ENCODE data around the gene GABPB1. TPM values are rescaled to one million over a fixed set of nuclear protein-coding genes. Genes with fewer than 3 reads are reported as not detected.

GABPB1 gene
- polyA plus RNA-seq, 1 donor (not counting 4 experiments of a cell fraction or from before 2014, with no cell fraction given) = 23.3 TPM

- Histone ChIP-seq H3K4me2 (ENCODE audit: control insufficient read depth, extremely low read depth, insufficient read depth, low read depth, low read length) (no peak overlapping the region), H3K79me2 (ENCODE audit: control insufficient read depth, insufficient read depth, low read length) (no peaks in the 10 kb centered on the region), H3K27ac (ENCODE audit: control insufficient read depth, insufficient read depth, low read length) (no peak overlapping the region), H3K4me3 (ENCODE audit: control insufficient read depth in 2 of 3, extremely low read depth in 1 of 3, insufficient read depth in 2 of 3, low read depth in 1 of 3, low read length in 3 of 3) (no peak overlapping the region), H4K20me1 (ENCODE audit: control insufficient read depth, extremely low read depth, insufficient read depth, low read length) (no peaks in the 10 kb centered on the region), H3K9me3 (ENCODE audit: control insufficient read depth, low read depth, low read length) (no peaks in the 10 kb centered on the region), H2AFZ (ENCODE audit: control insufficient read depth, low read length) (no peak overlapping the region), H3K36me3 (ENCODE audit: control insufficient read depth in 2 of 2, extremely low read depth in 1 of 2, insufficient read depth in 2 of 2, low read length in 2 of 2) (no peaks in the 10 kb centered on the region), H3K27me3 (ENCODE audit: control insufficient read depth, extremely low read depth, insufficient read depth, low read length) (no peaks in the 10 kb centered on the region), H3K9me1 (ENCODE audit: control insufficient read depth, extremely low read depth, insufficient read depth, low read length) (no peaks in the 10 kb centered on the region), H3K9ac (ENCODE audit: control insufficient read depth, extremely low read depth, insufficient read depth, low read length) (no peak overlapping the region), H3K4me1 (ENCODE audit: control insufficient read depth, extremely low read depth, insufficient read depth, low read length) (peaks cover under 1% of the 10 kb centered on the region)
- no peak for DNase-seq (ENCODE audit: low read depth, low spot score)
- dilution Hi-C loops (cut with MboI; ENCODE audit: extremely low pct_ligation_motif_present, low sequenced_read_pairs) = no loop called here
- no peak for FAIRE-seq
- TF ChIP-seq EZH2 (IDR thresholded peaks at IDR 0.05; ENCODE audit: low read length) = no peak
These were observed 118.6 kb downstream of the GABPB1 start for GRCh38 chr15:50236433-50236832.

- FAIRE-seq = no peak
- dilution Hi-C loops (cut with MboI; ENCODE audit: extremely low pct_ligation_motif_present, low sequenced_read_pairs) = no loop called here
- no peak overlapping the region for H3K4me2 ChIP-seq (ENCODE audit: control insufficient read depth, extremely low read depth, insufficient read depth, low read depth, low read length)
- H3K9me3 ChIP-seq (ENCODE audit: control insufficient read depth, low read depth, low read length) = no peaks in the 10 kb centered on the region
- H2AFZ ChIP-seq (ENCODE audit: control insufficient read depth, low read length) = no peak overlapping the region
- H3K4me1 ChIP-seq (ENCODE audit: control insufficient read depth, extremely low read depth, insufficient read depth, low read length) = no peaks in the 10 kb centered on the region
- DNase-seq (ENCODE audit: low read depth, low spot score) = no peak
- H3K27ac ChIP-seq (ENCODE audit: control insufficient read depth, insufficient read depth, low read length) = no peak overlapping the region
- H3K27me3 ChIP-seq (ENCODE audit: control insufficient read depth, extremely low read depth, insufficient read depth, low read length) = no peaks in the 10 kb centered on the region
- no peaks in the 10 kb centered on the region for H4K20me1 ChIP-seq (ENCODE audit: control insufficient read depth, extremely low read depth, insufficient read depth, low read length)
- no peak overlapping the region for H3K4me3 ChIP-seq (ENCODE audit: control insufficient read depth in 2 of 3, extremely low read depth in 1 of 3, insufficient read depth in 2 of 3, low read depth in 1 of 3, low read length in 3 of 3)
- H3K9ac ChIP-seq (ENCODE audit: control insufficient read depth, extremely low read depth, insufficient read depth, low read length) = no peak overlapping the region
- H3K9me1 ChIP-seq (ENCODE audit: control insufficient read depth, extremely low read depth, insufficient read depth, low read length) = no peaks in the 10 kb centered on the region
- no peaks in the 10 kb centered on the region for H3K36me3 ChIP-seq (ENCODE audit: control insufficient read depth in 2 of 2, extremely low read depth in 1 of 2, insufficient read depth in 2 of 2, low read length in 2 of 2)
- H3K79me2 ChIP-seq (ENCODE audit: control insufficient read depth, insufficient read depth, low read length) = no peaks in the 10 kb centered on the region
- TF ChIP-seq, protein P1, sequence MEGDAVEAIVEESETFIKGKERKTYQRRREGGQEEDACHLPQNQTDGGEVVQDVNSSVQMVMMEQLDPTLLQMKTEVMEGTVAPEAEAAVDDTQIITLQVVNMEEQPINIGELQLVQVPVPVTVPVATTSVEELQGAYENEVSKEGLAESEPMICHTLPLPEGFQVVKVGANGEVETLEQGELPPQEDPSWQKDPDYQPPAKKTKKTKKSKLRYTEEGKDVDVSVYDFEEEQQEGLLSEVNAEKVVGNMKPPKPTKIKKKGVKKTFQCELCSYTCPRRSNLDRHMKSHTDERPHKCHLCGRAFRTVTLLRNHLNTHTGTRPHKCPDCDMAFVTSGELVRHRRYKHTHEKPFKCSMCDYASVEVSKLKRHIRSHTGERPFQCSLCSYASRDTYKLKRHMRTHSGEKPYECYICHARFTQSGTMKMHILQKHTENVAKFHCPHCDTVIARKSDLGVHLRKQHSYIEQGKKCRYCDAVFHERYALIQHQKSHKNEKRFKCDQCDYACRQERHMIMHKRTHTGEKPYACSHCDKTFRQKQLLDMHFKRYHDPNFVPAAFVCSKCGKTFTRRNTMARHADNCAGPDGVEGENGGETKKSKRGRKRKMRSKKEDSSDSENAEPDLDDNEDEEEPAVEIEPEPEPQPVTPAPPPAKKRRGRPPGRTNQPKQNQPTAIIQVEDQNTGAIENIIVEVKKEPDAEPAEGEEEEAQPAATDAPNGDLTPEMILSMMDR (optimal IDR thresholded peaks at IDR 0.05 in 1 of 3, IDR thresholded peaks at IDR 0.05 in 1 of 3, conservative IDR thresholded peaks at IDR 0.05 in 1 of 3; ENCODE audit: extremely low read depth in 1 of 3, insufficient read depth in 2 of 3, low read length in 3 of 3) = no peak
- no peak for TF ChIP-seq EZH2 (IDR thresholded peaks at IDR 0.05; ENCODE audit: low read length)
These were observed 119.2 kb downstream of the GABPB1 start for GRCh38 chr15:50235794-50236193.

GRCh38 chr15:50234764-50235163, 120.2 kb downstream of the GABPB1 start:
- Histone ChIP-seq H3K9me3 (ENCODE audit: control insufficient read depth, low read depth, low read length) (no peaks in the 10 kb centered on the region), H3K9ac (ENCODE audit: control insufficient read depth, extremely low read depth, insufficient read depth, low read length) (no peak overlapping the region), H3K4me3 (ENCODE audit: control insufficient read depth in 2 of 3, extremely low read depth in 1 of 3, insufficient read depth in 2 of 3, low read depth in 1 of 3, low read length in 3 of 3) (no peak overlapping the region), H3K79me2 (ENCODE audit: control insufficient read depth, insufficient read depth, low read length) (no peaks in the 10 kb centered on the region), H3K4me2 (ENCODE audit: control insufficient read depth, extremely low read depth, insufficient read depth, low read depth, low read length) (no peak overlapping the region), H2AFZ (ENCODE audit: control insufficient read depth, low read length) (no peak overlapping the region), H3K9me1 (ENCODE audit: control insufficient read depth, extremely low read depth, insufficient read depth, low read length) (no peaks in the 10 kb centered on the region), H3K27ac (ENCODE audit: control insufficient read depth, insufficient read depth, low read length) (no peak overlapping the region), H3K36me3 (ENCODE audit: control insufficient read depth in 2 of 2, extremely low read depth in 1 of 2, insufficient read depth in 2 of 2, low read length in 2 of 2) (no peaks in the 10 kb centered on the region), H4K20me1 (ENCODE audit: control insufficient read depth, extremely low read depth, insufficient read depth, low read length) (no peaks in the 10 kb centered on the region), H3K27me3 (ENCODE audit: control insufficient read depth, extremely low read depth, insufficient read depth, low read length) (no peaks in the 10 kb centered on the region), H3K4me1 (ENCODE audit: control insufficient read depth, extremely low read depth, insufficient read depth, low read length) (no peaks in the 10 kb centered on the region)
- no peak for DNase-seq (ENCODE audit: low read depth, low spot score)
- dilution Hi-C loops (cut with MboI; ENCODE audit: extremely low pct_ligation_motif_present, low sequenced_read_pairs) = no loop called here
- FAIRE-seq = no peak
- TF ChIP-seq, protein P1 (optimal IDR thresholded peaks at IDR 0.05 in 1 of 3, IDR thresholded peaks at IDR 0.05 in 1 of 3, conservative IDR thresholded peaks at IDR 0.05 in 1 of 3; ENCODE audit: extremely low read depth in 1 of 3, insufficient read depth in 2 of 3, low read length in 3 of 3) = no peak
- no peak for TF ChIP-seq EZH2 (IDR thresholded peaks at IDR 0.05; ENCODE audit: low read length)
